ENCODE data around the gene CCNK.

DNA sequence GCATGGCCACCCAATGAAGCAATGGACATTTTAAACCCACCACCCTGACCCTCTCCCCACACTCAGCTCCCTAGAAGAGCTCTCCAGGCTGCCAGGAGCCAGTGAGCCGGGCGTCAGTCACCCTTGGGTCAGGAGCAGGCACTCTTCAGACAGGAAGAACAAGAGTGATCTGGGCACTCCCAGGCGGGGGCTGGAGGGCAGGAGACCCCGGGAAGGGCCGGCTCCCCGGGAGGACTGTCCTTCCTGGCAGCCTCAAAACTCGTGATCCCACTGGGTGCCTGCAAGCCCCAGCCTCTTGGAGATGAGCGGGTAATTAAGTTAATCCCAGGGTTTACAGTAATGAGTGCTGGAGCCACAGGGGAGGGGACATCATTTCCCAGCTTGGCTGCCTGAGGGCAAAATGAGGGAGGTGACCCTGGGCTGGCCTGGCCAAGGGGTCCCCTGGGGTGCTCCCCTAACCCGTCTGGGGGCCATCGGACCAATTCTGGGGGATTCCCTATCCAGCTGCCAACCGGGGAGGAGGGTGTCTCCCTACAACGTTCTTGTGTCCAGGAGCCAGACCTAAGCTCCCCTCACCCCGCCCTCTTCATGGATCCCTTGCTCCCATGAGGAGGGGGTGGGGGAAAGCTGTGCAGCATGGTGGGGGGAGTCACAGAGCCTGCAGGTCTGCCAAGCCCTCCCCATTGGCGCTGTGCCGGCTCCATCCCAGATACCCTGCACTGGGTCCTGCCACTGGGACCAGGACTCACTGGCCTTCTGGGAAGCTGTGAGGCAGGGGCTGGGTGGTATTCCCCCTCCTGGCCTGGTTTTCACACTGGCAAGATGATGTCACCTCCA, 59.2 kb downstream of the CCNK start:
- TF ChIP-seq, protein P1, sequence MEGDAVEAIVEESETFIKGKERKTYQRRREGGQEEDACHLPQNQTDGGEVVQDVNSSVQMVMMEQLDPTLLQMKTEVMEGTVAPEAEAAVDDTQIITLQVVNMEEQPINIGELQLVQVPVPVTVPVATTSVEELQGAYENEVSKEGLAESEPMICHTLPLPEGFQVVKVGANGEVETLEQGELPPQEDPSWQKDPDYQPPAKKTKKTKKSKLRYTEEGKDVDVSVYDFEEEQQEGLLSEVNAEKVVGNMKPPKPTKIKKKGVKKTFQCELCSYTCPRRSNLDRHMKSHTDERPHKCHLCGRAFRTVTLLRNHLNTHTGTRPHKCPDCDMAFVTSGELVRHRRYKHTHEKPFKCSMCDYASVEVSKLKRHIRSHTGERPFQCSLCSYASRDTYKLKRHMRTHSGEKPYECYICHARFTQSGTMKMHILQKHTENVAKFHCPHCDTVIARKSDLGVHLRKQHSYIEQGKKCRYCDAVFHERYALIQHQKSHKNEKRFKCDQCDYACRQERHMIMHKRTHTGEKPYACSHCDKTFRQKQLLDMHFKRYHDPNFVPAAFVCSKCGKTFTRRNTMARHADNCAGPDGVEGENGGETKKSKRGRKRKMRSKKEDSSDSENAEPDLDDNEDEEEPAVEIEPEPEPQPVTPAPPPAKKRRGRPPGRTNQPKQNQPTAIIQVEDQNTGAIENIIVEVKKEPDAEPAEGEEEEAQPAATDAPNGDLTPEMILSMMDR (IDR thresholded peaks at IDR 0.05), result no peak
- TF ChIP-seq POLR2A (IDR thresholded peaks at IDR 0.05), result no peak
- no peak for TF ChIP-seq EP300 (IDR thresholded peaks at IDR 0.05)

Measured in tibial nerve (tissue), 4 donors.